ENCODE measurements around the gene ARHGAP33.

GRCh38 chr19:35777086-35777841, 1.9 kb downstream of the ARHGAP33 start:
- TF ChIP-seq CTCF (IDR thresholded peaks at IDR 0.05) (no peak), RAD21 (conservative IDR thresholded peaks at IDR 0.05 in 1 of 2, IDR thresholded peaks at IDR 0.05 in 1 of 2) (no peak), MAZ (IDR thresholded peaks at IDR 0.05; ENCODE audit: borderline replicate concordance, low read depth, low read length) (no peak), MAX (IDR thresholded peaks at IDR 0.05) (no peak)

All from A549 (cell line).